WTC11 (cell line): Measurements from ENCODE around the gene IL18R1. TPM values are rescaled to one million over a fixed set of nuclear protein-coding genes. Genes with fewer than 3 reads are reported as not detected.

Source experiments
- ATAC-seq: fragments of 200-7000 bp; cut with Tn5 transposase; 2 replicates; pipeline ENCODE4 v1.10.0; 2021; ENCODE audit warnings: mild to moderate bottlenecking, moderate library complexity
- CTCF ChIA-PET: fragments of 300-600 bp; sonication (Branson Sonifier 250); formaldehyde crosslinking; loops from one replicate; lab custom pipeline; 2021; ENCODE audit warnings: antibody characterized with exemption; lab: Charles Lee
- POLR2A ChIA-PET: fragments of 350-600 bp; sonication (Branson Sonifier 250); formaldehyde crosslinking; loops from one replicate; lab custom pipeline; 2021; ENCODE audit warnings: antibody characterized with exemption; lab: Charles Lee
- DNase-seq: peaks from one replicate; pipeline ENCODE4 v3.0.0; 2021; ENCODE audit warnings: low spot score
- H3K27ac Mint-ChIP-seq: 2 replicates; pipeline ENCODE4 v1.8.0; 2021; ENCODE audit warnings: mixed read lengths
- H3K27me3 Mint-ChIP-seq: 2 replicates; pipeline ENCODE4 v1.8.0; 2021; ENCODE audit warnings: low read depth, mild to moderate bottlenecking, moderate library complexity, mixed read lengths
- H3K36me3 Mint-ChIP-seq: 2 replicates; pipeline ENCODE4 v1.8.0; 2021; ENCODE audit warnings: mixed read lengths
- H3K4me1 Mint-ChIP-seq: 2 replicates; pipeline ENCODE4 v1.8.0; 2022; ENCODE audit warnings: mixed read lengths
- H3K4me3 Mint-ChIP-seq: 2 replicates; pipeline ENCODE4 v1.8.0; 2021; ENCODE audit warnings: mild to moderate bottlenecking, moderate library complexity, mixed read lengths
- H3K9me3 Mint-ChIP-seq: 2 replicates; pipeline ENCODE4 v1.8.0; 2021; ENCODE audit warnings: mixed read lengths
- CTCF ChIP-seq: fragments of 200-600 bp; IDR thresholded peaks from 2 replicates; pipeline ENCODE4 v1.8.0; 2022; ENCODE audit warnings: antibody characterized with exemption
- FOXK1 ChIP-seq: sonication (generic); formaldehyde crosslinking; IDR thresholded peaks from 2 replicates; pipeline ENCODE4 v1.8.0; 2022; ENCODE audit warnings: mild to moderate bottlenecking, moderate library complexity, missing genetic modification reagents
- MLX ChIP-seq: sonication (generic); formaldehyde crosslinking; IDR thresholded peaks from 2 replicates; pipeline ENCODE4 v1.8.1; 2023; ENCODE audit warnings: mild to moderate bottlenecking, missing genetic modification reagents, moderate library complexity
- NFE2L1 ChIP-seq: sonication (generic); formaldehyde crosslinking; IDR thresholded peaks from 2 replicates; pipeline ENCODE4 v1.8.1; 2023; ENCODE audit warnings: missing genetic modification reagents
- PREB ChIP-seq: sonication (generic); formaldehyde crosslinking; IDR thresholded peaks from 2 replicates; pipeline ENCODE4 v1.8.1; 2022; ENCODE audit warnings: mild to moderate bottlenecking, missing genetic modification reagents, moderate library complexity, borderline replicate concordance
- STAT6 ChIP-seq: sonication (generic); formaldehyde crosslinking; conservative IDR thresholded peaks from 2 replicates; pipeline ENCODE4 v1.8.1; 2023; ENCODE audit warnings: mild to moderate bottlenecking, low read depth, missing genetic modification reagents, moderate library complexity
- total RNA-seq: library from RNA; stranded (reverse); gene quantifications from 3 replicates; pipeline ENCODE4 v1.2.3, GENCODE V29; 2021

Gene IL18R1
- total RNA-seq, 1 experiment from 2014 or later = not detected

- TF ChIP-seq MLX (CRISPR knock-in tag) (no peak), FOXK1 (CRISPR knock-in tag) (no peak), CTCF (no peak)
These were observed 83.6 kb downstream of the IL18R1 start (continued) for GRCh38 chr2:102439065-102439695.

DNA sequence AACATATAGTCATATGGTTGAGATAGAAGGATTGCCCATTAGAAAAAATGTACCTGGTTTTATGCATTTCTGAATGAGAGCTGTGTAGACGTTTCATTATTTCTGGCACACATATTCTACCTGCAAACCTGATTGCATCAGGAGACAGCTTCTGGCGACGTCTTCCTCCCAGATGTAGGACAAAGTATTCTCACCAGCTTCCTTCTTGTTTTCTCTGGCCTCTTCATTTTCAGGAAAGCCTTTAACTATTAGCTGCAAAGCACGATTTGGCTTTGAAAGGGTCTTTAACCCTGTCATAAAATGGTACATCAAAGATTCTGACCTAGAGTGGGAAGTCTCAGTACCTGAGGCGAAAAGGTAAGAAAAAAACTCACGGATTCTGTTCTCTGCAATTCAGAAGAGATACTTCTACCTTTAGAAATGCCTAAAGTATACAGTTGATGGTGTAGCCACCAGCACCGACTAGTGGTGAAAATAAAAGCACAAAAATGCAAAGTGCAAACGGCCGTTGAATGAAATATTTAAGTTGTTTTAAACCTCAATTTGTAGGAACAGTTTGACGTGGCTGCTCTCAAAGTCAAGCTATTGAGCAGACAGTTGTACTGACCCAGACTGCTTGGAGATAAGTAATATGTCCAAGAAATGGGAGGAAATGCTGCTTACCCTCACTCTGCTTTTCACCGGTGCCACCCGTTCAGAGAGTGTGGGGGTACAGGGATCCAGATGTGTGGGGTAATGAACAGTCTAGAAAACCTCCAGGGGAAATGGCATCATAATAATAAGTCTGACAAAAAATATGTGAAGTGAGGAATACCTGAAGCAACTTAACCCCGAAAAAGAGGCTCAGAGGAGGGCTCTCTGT, 87.6 kb downstream of the IL18R1 start:
- peak; percentile 15 for DNase-seq
- H3K9me3 Mint-ChIP-seq = no peaks in the 10 kb centered on the region
- CTCF ChIA-PET = interaction anchor here (0.5 to 2.7 kb wide), 13 partner anchors 10 to 437 kb away, joined by 3 to 23 read pairs (median 4); partner anchors contain the start of genes IL18R1 and IL1R1

More for the DNA sequence above, 87.6 kb downstream of the IL18R1 start:
- Mint-ChIP-seq H3K27me3 (no peaks in the 10 kb centered on the region), H3K4me3 (no peak overlapping the region), H3K27ac (no peak overlapping the region), H3K4me1 (no peaks in the 10 kb centered on the region), H3K36me3 (no peaks in the 10 kb centered on the region)
- peak; percentile 72 for ATAC-seq
- TF ChIP-seq STAT6 (CRISPR knock-in tag) (no peak), PREB (CRISPR knock-in tag) (no peak), CTCF (0 out of 2 replicates have a peak, but pooled peaks have one; percentile 22), NFE2L1 (no peak)
- POLR2A ChIA-PET = no interaction called here
